ENCODE results near the gene NRF1.

Gene NRF1

DNA sequence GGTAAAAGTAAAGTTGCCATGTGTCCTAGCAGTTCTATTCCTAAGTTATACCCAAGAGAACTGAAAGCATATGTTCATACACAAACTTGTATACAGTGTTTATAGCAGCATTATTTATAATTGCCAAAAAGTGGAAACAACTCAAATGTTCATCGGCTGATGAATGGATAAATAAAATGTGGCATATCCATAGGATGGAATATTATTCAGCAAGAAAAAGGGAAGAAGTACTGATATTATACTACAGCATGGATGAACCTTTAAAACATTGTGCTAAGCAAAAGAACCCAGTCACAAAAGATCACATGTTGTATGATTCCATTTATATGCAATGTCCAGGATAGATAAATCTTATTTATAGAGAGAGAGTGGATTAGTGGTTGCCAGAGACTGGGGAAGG lies 68.9 kb downstream of the NRF1 start:
- DNase-seq (ENCODE audit: low read depth, low spot score): no peak

DNA sequence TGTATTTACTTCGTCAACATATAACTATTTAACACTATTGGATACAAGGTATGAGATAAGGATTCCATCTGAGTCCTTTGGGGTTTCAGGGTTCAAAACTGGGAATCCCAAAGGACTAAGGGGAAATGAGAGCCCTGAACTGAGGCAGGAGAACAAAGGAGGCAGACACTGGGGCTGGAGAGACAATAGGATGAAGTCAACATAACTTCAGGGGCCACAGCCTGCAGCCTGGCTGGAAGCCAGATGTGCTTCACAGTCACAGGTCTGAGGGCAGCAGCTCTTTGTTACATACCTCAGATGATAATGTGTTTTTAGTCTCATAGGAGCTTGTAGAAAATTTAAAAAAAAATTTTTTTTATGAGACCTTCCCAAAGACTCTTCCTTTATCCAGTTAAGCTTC lies 73.3 kb downstream of the NRF1 start:
- no peak for DNase-seq (ENCODE audit: low read depth, low spot score)

DNA sequence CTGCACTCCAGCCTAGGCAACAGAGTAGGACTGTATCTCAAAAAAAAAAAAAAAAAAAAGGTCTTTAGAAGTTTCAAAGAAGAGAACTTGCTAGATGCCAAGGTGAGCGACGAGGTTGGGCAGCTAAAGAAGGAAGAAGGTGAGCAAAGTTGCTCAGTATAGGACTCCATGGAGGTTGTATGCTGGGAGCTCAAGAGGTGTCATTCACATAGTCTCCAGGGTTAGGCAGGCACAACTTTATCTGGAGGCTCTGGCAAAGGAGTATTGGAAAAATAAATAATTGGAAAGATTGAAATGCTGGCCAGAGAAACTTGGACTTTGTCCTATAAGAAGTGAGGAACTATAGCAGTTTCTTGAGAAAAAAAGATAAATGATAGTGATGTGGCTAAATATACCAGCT lies 74.5 kb downstream of the NRF1 start:
- no peak for DNase-seq (ENCODE audit: low read depth, low spot score)

DNA sequence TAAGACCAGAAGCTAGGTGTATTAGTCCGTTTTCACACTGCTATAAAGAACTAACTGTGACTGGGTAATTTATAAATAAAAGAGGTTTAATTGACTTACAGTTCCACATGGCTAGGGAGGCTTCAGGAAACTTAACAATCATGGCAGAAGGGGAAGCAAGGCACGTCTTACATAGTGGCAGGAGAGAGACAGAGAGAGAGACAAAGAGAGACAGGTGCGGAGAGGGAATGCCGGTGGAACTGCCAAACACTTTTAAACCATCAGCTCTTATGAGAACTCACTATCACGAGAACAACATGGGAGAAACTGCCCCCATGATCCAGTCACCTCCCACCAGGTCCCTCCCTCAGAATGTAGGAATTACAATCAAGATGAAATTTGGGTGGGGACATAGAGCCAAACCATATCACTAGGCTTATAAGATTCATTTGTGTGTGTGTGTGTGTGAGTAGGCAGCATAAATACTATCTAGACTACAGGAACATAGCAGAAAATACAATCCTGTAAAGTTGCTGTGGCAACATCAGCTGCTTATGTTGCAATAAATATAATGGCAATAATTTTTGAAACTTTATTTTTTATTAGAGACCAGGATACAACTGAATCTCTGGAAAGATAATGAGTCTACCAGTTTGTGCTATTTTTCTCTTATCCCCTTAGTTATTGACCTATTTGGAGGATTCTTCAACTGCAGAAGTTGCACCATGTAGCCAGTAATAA lies 77.1 kb downstream of the NRF1 start:
- no peak for DNase-seq (ENCODE audit: low read depth, low spot score)

DNA sequence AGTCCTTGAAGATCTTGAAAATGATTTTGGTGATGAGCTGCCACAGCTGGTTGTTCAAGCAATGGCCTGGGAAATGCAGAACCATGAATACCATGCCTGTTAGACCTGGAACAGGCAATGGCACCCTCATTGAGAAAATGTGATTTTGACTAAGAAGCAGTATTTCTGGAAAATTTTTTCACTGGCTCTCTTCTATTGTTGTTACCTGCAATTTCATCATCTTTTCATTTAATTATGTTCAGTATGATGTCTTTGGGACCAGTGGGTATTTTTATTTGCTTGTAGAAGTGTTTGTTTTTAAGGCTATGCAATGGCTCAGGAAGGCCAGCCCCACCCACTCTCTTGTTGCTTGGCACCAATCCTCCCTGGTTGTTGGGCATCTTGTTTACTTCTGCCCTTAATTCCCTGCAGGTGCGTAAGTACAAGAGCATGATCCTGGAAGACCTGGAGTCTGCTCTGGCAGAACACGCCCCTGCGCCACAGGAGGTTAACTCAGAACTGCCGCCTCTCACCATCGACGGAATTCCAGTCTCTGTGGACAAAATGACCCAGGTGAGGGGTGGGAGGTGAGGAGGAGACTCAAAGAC lies 78.6 kb downstream of the NRF1 start:
- no peak for DNase-seq (ENCODE audit: low read depth, low spot score)

DNA sequence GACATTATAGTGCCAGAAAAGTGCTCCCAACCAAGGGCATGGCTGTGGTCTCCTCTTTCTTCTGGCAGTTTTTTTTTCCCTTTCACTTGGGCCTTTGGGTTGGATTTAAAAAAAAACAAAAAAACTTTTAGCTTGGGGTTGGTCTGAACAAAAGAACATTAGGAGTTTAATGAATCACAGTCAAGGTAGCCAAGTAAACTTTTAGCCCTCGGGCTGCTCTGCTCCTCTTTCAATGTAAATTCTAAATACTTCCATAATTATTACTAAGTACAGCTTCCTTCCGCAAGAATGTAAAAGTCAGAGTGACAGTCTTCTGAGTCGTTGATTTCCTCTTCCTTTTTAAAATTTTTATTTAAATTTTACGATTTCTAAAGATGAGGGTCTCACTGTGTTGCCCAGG lies 79.2 kb downstream of the NRF1 start:
- DNase-seq (ENCODE audit: low read depth, low spot score): no peak

DNA sequence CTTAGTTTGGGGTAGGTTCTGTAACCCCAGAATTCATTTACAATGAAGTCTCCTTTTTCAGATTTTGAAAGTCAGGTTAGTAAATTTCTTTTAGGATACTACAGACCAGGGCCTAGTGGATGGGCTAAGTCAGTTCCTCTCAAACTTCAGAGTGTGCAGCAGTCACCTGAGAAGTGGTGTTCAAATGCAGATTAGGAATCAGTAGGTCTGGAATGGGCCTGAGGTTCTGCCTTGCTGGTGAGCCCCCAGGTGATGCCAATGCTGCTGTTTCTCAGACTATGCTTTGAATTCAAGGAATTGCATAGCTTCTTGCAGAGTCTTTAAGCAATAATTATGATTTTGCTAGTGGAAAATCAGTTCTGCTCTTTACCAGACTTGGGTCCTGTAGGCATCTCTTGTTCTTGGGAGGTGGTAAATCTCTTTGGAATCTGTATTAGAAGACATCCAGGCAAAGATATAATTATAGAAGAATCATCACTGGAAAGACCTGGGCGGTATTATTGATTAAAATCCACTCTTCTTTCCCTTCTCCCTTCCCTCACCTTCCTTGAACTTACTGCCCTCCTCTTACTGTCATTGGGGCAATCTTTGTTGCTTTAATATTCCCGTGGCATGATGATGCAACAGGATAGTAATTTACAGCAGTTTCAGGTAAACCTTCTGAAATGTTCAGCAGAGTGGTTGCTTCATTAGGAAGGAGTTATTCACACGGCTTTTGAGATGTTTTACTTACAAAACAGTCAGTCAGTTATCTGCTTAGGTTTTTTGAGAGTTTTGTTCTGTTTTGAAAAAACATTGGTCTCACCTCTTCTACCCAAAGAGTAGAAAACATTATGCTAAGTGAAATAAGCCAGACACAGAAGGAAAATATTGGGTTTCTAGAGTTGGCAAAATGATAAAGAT lies 87.2 kb downstream of the NRF1 start:
- DNase-seq (ENCODE audit: low read depth, low spot score): no peak

DNA sequence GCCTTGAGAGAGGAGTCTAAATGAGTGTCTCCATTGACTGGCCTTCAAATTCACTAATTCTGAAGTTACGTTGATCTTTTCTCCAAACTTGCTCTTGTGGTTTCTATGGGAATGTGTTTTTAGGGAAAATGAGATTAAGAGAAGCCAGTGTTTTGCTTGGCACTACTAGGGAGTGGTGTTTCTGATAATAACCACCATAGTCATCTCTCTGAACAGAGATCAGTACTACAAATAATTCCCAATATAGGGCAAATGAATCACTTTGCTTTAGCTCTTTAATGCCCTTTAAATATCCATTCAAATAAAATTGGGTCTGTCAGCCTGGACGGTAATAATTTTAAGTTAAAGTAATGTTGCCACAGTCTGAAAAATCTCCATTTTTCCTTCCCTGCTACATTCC lies 90.8 kb downstream of the NRF1 start:
- no peak for DNase-seq (ENCODE audit: low read depth, low spot score)

DNA sequence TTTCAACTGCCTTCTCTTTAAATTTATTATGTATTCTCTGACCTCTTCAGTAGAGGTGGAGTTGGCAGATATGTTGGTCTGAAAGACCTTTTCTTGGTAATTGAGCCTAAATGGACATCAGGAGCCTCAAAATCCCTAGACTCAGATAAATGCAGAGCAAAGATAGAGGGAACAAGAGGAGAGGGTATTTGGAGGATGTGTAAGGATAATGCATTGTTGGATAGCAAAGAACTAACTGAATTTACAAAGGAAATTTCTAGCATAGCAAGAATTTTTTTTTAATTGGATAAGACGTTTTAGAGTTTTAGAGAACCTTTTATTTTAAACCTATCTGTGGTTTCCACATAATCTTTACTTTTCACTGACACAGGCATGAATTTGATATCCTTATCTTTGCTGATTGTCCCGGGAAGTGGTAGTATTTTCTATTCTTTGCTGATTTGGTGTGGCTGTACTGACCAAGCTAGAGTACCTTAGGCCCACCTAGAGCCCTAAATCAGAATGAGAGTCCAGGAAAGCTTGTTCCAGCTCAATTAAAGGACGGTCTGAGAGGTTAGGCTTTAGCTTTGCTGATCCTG lies 91.3 kb downstream of the NRF1 start:
- DNase-seq (ENCODE audit: low read depth, low spot score): no peak

DNA sequence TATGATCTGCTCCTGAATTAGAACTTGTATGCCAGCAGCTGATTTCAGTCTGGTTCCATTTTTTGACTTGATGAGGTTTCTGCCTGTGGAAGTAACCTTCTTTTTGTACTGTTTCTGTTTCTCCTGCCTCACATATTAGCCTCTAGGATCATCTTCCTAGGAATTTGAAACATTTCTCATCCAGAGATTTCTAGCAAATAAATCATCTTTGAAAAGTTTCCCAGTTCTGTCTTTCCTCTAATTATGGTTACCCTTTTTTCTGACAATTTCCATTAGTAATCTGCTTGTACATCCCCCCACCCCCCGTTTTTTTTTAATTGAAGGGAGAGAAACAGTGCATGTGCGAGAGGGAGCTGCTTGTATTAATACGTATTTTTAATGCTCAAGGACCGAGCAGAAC lies 92.2 kb downstream of the NRF1 start:
- DNase-seq (ENCODE audit: low read depth, low spot score): no peak

DNA sequence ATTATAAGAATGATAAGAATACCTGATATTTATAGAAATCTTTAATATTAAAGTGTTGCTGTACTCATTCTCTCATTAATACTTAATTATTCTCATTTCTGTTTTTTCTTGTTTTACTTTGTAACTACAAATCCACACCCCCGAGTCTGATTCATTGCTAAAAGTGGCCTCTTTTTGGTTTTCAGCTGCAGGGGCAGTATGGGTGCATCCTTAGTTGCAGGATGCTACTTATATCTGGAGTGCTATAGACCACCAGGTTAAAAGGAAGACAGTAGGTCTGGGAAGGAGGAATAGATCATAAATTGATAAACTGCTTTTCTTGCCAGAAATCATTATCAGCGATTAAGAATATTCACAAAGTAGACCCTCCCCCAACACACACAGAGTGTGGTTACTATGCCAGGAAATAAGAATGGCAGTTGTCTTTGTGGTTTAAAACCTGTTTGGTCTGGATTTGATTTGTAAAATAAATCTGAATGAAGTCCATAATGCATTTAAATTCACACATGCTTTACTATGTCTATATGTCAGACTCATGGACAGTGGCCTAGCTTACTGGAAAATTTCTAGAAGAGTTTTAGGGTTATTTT lies 96.5 kb downstream of the NRF1 start:
- no peak for DNase-seq (ENCODE audit: low read depth, low spot score)

DNA sequence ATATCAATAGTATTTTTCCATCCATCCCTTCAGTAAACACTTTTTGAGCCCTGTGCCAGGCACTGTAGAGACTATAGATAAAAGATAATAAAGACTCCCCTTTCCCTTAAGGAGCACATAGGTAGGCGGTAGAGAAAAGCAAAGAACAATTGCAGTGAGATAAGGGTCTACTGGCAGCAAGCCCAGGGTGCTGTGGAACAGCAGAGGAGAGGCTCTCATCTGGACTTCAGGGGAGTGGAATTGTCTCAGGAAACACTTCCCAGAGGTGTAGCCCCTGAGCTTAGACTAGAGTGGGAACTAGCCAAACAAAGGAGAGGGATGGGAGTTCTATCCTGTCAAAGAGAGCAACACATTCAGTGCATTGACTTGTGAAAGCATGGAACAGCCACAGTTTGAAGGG lies 102.0 kb downstream of the NRF1 start:
- no peak for DNase-seq (ENCODE audit: low read depth, low spot score)

DNA sequence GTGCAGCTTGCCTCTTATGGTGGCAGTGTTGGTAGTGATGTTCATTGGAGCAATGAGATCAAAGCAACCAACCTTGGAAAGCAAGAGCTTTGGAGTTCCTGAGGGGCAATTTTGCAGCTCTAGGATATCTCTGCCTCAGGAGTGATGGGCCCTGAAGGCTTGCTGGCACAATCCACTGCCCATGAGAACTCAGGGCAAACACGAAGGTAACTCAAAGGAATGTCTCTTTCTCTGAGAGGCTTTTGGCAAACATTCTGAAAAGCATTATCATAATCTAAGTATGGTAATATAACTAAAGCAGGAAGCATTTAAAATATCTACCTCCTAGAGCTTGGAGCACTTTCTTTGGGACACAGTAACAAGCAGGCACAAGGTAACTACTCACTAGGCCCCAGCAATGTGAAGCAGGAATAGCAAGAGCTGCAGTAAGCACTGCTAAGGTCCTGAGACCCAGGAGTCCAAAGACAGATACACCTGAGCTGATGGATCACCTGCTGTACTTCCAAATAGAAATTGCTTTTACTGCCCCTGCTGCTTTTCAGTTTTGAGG lies 103.1 kb downstream of the NRF1 start:
- DNase-seq (ENCODE audit: low read depth, low spot score): no peak

DNA sequence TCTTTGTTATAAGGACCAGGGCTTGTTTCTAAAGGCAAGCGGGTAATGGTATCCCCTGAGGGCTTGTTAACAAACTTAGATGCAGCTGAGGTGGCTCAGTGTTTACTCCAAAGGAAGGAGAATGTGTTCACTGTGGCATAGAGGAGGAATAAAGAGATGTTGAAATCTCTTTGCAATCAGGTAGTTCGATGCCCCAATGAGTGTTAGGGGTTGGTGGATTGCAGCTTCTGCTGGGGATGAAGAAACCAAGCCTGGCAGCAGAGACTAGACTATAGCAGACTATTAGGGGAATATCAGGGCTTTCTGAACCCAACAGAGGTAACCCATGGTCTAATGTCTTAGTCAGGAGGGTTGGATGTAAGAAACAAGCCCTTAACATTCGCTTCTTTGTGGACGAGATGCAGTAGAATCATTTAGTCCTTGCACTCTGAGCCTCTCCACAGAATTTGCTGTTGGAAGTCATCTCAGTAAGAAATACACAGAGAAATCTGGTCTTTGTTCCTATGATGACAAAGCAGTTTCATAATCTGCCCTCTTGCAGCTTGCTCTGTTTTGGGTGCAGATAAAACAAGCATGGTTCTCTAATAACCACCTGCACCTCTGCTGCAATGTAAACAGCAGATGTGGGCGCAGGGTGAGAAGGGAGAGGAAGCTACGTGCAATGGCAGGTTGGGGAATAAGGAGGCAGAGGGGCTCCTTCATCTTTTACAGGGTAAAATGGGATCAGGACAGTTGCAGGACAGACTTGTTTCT lies 108.6 kb downstream of the NRF1 start:
- DNase-seq (ENCODE audit: low read depth, low spot score): no peak

DNA sequence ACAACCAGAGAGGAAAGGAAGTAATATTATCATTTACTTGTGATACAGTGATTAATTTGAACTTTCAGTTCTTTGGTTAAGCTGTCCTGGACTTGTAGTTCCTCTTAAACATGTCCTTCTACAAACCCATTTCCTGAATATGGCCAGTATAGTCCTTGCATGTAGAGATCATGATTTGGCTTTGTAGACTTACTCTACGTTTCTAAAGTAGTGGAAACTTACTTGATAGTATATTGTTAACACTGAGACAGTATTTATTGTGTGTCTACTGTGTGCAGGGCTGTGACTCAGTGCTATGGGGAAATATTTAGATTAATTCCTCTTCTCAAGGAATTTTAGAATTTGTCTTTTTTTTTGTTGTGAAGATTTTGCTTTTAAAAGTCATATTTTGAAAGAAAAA lies 109.5 kb downstream of the NRF1 start:
- DNase-seq (ENCODE audit: low read depth, low spot score): no peak

DNA sequence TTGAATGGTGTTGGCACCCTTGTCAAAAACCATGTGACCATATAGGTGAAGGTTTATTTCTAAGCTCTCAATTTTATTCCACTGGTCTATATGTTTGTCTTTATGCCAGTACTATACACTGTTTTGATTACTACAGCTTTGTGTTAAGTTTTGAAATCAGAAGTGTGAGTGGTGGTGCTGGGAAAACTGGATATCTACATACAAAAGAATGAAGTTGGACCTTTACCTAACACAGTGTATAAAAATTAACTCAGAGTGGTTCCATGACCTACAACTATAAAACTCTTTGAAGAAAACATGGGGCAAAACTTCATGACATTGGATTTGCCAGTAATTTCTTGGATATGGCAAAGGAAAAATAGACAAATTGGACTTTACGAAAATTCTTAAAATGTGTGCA lies 112.2 kb downstream of the NRF1 start:
- DNase-seq (ENCODE audit: low read depth, low spot score): no peak

DNA sequence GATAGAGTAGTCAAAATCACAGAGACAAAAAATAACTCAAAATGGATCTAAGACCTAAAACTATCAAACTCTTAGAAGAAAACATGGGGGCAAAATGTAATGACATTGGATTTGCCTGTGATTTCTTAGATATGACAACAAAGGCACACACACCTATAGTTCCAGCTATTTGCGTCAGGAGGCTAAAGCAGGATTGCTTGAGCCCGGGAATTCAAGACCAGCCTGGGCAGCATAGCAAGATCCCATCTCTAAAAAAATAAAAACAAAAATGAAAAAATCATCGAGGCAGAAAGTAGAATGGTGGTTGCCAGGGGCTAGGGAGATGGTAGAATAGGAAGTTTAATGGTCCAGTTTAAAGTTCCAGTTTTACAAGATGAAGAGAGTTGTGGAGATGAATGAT lies 113.3 kb downstream of the NRF1 start:
- DNase-seq (ENCODE audit: low read depth, low spot score): no peak

DNA sequence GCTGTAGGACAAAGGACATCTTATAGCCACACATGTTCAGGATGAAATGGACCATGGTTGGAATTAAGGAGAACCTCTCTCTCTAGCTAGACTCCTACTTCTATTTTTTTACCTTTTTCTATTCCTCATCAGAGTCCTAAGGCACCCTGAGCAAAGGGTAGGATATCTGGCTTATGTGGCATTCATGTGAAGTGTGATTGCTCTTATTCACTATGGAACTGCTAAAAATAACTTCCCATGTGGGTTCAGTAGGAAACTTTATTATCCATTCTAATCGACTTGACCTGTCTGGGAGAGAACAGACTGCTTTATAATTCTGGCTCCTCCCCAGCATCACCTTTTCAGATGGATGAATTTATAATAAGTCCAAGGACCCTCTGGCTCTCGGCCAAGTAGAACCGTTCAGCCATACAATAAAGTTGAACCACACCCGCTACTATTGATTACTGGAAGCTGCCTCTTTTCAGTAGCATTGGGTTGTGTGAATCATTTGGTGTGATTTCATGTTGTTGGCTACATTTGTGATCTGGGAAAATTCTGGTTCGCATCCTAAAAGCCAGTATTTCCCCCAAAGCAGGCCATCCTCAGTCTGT lies 117.5 kb downstream of the NRF1 start:
- DNase-seq (ENCODE audit: low read depth, low spot score): no peak

DNA sequence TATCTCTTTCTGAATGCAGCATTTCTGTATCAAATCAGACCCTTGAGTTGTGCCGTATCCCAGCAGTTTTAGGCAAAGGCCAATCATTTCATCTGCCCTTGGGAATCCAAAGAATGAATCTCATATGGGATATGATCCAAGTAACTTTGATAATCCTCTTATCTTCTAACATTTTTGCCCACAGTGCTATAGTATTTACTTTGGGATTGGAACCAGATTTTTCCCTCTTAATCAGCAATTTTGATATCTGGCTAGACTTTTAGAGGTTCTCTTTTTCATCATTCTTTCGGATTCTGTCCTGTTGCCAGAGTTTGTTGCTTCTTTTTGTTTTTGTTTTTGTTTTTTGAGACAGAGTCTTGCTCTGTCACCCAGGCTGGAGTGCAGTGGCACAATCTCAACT lies 118.0 kb downstream of the NRF1 start:
- DNase-seq (ENCODE audit: low read depth, low spot score): no peak

DNA sequence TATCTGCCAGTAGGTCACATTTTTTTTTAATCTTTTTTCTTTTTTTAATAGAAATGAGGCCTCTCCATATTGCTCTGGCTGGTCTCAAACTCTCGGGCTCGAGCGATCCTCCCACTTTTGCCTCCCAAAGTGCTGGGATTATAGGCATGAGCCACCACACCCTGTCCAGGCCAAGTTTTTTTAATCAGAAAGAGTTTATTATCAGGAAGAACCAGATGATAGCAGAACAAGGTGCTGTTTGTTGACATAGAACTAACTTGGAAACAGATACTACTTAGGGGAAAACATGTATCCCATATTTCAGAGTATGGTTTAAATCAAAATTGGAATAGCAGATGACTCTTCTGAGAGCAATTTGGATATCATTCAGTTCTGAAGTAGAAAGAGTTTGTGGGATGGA lies 118.6 kb downstream of the NRF1 start:
- DNase-seq (ENCODE audit: low read depth, low spot score): no peak

DNA sequence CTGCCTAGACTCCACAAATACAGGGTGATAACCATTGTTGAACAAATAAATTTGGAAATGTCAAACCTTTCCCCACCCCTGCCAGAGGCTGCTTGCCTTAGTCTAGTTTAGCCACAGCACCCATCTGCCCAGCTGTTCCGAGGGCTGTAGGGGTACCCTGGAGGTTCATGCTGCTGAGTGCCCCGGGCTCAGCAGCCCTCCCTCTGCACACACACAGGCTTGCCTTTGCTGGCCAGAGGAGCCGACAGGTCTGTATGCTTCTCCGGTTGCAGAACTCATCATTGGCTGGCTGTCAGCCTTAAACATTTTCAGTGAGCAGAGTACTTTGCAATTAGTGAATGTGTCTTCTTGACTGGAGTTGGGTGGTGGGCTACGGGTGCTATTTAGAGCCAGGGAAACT lies 122.9 kb downstream of the NRF1 start:
- no peak for DNase-seq (ENCODE audit: low read depth, low spot score)
